Panc1 (cell line): ENCODE results near the gene MYO5B.

ENCODE experiments used
- TF ChIP-seq, protein P1 (sequence below): fragments of 450-650 bp; IDR thresholded peaks from 2 replicates; pipeline ENCODE4 v1.5.1; 2017; ENCODE audit warnings: mild to moderate bottlenecking
- TF ChIP-seq, protein P2 (sequence below), 2 experiments: IDR thresholded peaks; 2 replicates each; pipeline ENCODE4 v1.6.1; 2011 to 2012; ENCODE audit warnings: low read depth in 2 of 2, control low read depth in 1 of 2, low read length in 1 of 2, mild to moderate bottlenecking in 1 of 2, moderate library complexity in 1 of 2; ENCODE audit not compliant: insufficient read depth in 1 of 2

DNA sequence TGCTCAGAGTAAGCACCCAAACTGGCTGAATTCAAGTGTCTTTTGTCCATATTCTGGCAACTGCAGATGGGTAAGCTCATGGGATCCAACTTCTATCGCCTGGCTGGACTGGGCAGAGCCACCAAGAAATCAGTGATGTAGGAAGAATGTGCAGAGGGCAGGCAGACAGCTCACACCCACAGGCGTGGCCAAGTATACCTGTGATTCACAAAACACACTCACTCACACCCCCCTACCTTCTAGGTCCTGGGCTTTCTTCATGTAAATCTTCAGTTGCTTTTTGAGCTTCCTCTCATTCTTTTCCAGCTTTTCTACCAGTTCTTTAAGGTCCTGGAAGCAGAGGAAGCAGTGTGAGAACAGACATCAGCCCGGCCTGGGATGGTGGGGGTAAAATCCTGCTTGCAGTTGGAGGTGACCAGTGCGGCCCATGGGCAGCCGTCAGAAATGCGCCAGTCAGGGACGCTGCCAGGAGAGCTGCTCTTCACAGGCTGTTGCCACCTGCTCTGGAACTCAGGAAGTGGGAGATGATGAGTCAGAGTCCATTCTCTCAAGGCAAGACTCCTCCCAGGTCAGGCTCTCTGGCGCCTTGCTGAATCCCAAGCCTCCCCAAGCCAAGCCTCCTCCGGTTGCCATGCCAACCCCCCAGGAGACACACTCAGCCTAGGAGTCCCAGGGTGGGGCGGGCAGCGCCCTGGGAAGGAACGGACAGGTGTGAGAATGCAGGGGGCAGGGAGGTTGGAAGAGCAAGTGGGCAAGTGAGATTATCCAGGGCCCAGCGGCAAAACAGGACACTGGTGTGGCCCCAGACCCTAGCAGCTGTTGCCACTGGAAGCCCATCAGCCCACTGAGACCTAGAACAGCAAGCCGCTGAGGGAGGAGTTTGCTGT, 345.4 kb downstream of the MYO5B start:
- TF ChIP-seq, protein P1, sequence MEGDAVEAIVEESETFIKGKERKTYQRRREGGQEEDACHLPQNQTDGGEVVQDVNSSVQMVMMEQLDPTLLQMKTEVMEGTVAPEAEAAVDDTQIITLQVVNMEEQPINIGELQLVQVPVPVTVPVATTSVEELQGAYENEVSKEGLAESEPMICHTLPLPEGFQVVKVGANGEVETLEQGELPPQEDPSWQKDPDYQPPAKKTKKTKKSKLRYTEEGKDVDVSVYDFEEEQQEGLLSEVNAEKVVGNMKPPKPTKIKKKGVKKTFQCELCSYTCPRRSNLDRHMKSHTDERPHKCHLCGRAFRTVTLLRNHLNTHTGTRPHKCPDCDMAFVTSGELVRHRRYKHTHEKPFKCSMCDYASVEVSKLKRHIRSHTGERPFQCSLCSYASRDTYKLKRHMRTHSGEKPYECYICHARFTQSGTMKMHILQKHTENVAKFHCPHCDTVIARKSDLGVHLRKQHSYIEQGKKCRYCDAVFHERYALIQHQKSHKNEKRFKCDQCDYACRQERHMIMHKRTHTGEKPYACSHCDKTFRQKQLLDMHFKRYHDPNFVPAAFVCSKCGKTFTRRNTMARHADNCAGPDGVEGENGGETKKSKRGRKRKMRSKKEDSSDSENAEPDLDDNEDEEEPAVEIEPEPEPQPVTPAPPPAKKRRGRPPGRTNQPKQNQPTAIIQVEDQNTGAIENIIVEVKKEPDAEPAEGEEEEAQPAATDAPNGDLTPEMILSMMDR: no peak
- TF ChIP-seq, protein P2, sequence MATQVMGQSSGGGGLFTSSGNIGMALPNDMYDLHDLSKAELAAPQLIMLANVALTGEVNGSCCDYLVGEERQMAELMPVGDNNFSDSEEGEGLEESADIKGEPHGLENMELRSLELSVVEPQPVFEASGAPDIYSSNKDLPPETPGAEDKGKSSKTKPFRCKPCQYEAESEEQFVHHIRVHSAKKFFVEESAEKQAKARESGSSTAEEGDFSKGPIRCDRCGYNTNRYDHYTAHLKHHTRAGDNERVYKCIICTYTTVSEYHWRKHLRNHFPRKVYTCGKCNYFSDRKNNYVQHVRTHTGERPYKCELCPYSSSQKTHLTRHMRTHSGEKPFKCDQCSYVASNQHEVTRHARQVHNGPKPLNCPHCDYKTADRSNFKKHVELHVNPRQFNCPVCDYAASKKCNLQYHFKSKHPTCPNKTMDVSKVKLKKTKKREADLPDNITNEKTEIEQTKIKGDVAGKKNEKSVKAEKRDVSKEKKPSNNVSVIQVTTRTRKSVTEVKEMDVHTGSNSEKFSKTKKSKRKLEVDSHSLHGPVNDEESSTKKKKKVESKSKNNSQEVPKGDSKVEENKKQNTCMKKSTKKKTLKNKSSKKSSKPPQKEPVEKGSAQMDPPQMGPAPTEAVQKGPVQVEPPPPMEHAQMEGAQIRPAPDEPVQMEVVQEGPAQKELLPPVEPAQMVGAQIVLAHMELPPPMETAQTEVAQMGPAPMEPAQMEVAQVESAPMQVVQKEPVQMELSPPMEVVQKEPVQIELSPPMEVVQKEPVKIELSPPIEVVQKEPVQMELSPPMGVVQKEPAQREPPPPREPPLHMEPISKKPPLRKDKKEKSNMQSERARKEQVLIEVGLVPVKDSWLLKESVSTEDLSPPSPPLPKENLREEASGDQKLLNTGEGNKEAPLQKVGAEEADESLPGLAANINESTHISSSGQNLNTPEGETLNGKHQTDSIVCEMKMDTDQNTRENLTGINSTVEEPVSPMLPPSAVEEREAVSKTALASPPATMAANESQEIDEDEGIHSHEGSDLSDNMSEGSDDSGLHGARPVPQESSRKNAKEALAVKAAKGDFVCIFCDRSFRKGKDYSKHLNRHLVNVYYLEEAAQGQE (IDR thresholded peaks at IDR 0.05; ENCODE audit: insufficient read depth in 1 of 2, low read depth in 2 of 2, low read length in 1 of 2): no peak
